ENCODE data around the gene STK11.

STK11 gene

GRCh38 chr19:1255186-1256161, 49.9 kb downstream of the STK11 start:
- no peak overlapping the region for H2BK120ac ChIP-seq (ENCODE audit: low read depth, low read length)
- DNase-seq (ENCODE audit: low spot score), result no peak
- H3K36me3 ChIP-seq (replicated peaks in 1 of 2; ENCODE audit: control insufficient read depth in 2 of 2, insufficient read depth in 2 of 2, low read length in 2 of 2), result peaks cover 52 to 82% of the 10 kb centered on the region in 2 donors
- H3K4ac ChIP-seq (ENCODE audit: low read length), result no peak overlapping the region
- no peak overlapping the region for H3K18ac ChIP-seq (ENCODE audit: low read length)
- H3K4me1 ChIP-seq (ENCODE audit: control insufficient read depth in 2 of 2, insufficient read depth in 1 of 2, low read depth in 1 of 2, low read length in 2 of 2), result peaks cover 21 to 47% of the 10 kb centered on the region in 2 donors
- H2BK5ac ChIP-seq (ENCODE audit: low read length), result no peak overlapping the region
- H2AFZ ChIP-seq (ENCODE audit: low read length), result no peak overlapping the region
- H3K27ac ChIP-seq (replicated peaks; ENCODE audit: low read length), result peak overlapping the region; percentile 54
- H3K9ac ChIP-seq (ENCODE audit: low read depth, low read length, poor library complexity), result peak overlapping the region; percentile 61
- H2AK5ac ChIP-seq (ENCODE audit: low read depth, low read length), result peak overlapping the region; percentile 19
- no CpG with 5 or more reads among the region's 52 CpGs for WGBS, 2 donors (ENCODE audit: extremely low coverage in 2 of 2, insufficient read length in 2 of 2, insufficient replicate concordance in 1 of 2)
- no peak overlapping the region for H3K14ac ChIP-seq (ENCODE audit: low read length)
- no peak overlapping the region for H2BK15ac ChIP-seq (ENCODE audit: low read length)
- no peak overlapping the region for H3K4me3 ChIP-seq (ENCODE audit: low read length in 2 of 2)
- H3K4me2 ChIP-seq (ENCODE audit: insufficient read depth, low read length, poor library complexity, severe bottlenecking), result no peak overlapping the region
- peaks cover 33% of the 10 kb centered on the region for H3K79me1 ChIP-seq (ENCODE audit: low read depth, low read length)
- H3K27me3 ChIP-seq (ENCODE audit: control insufficient read depth in 3 of 3, insufficient read depth in 3 of 3, low read depth in 1 of 3, low read length in 3 of 3), result no peaks in the 10 kb centered on the region
- no peak overlapping the region for H2BK12ac ChIP-seq (ENCODE audit: low read length)
- H4K91ac ChIP-seq (ENCODE audit: low read depth, low read length, poor library complexity), result no peak overlapping the region
- peak overlapping the region; percentile 23 for H4K8ac ChIP-seq (ENCODE audit: low read depth, low read length)
- H3K9me3 ChIP-seq (replicated peaks in 1 of 2; ENCODE audit: control insufficient read depth in 2 of 2, insufficient read depth in 1 of 2, low read depth in 1 of 2, low read length in 2 of 2), result no peaks in the 10 kb centered on the region
- peak overlapping the region; percentile 91 for H3K23ac ChIP-seq (ENCODE audit: low read depth, low read length, poor library complexity)

- no peak overlapping the region for H3K14ac ChIP-seq (ENCODE audit: low read length)
- H2BK120ac ChIP-seq (ENCODE audit: low read depth, low read length), result no peak overlapping the region
- H3K18ac ChIP-seq (ENCODE audit: low read length), result no peak overlapping the region
- H3K79me1 ChIP-seq (ENCODE audit: low read depth, low read length), result peaks cover 34% of the 10 kb centered on the region
- no peak overlapping the region for H2AK5ac ChIP-seq (ENCODE audit: low read depth, low read length)
- no peak overlapping the region for H2BK15ac ChIP-seq (ENCODE audit: low read length)
- H4K8ac ChIP-seq (ENCODE audit: low read depth, low read length), result no peak overlapping the region
- no CpG with 5 or more reads among the region's 46 CpGs for WGBS, 2 donors (ENCODE audit: extremely low coverage in 2 of 2, insufficient read length in 2 of 2, insufficient replicate concordance in 1 of 2)
- H3K27me3 ChIP-seq (ENCODE audit: control insufficient read depth in 3 of 3, insufficient read depth in 3 of 3, low read depth in 1 of 3, low read length in 3 of 3), result no peaks in the 10 kb centered on the region
- no peaks in the 10 kb centered on the region for H3K9me3 ChIP-seq (replicated peaks in 1 of 2; ENCODE audit: control insufficient read depth in 2 of 2, insufficient read depth in 1 of 2, low read depth in 1 of 2, low read length in 2 of 2)
- peak overlapping the region; percentile 91 for H3K23ac ChIP-seq (ENCODE audit: low read depth, low read length, poor library complexity)
- H2BK12ac ChIP-seq (ENCODE audit: low read length), result no peak overlapping the region
- peaks cover 26 to 50% of the 10 kb centered on the region in 2 donors for H3K4me1 ChIP-seq (ENCODE audit: control insufficient read depth in 2 of 2, insufficient read depth in 1 of 2, low read depth in 1 of 2, low read length in 2 of 2)
- H2BK5ac ChIP-seq (ENCODE audit: low read length), result no peak overlapping the region
- no peak overlapping the region for H4K91ac ChIP-seq (ENCODE audit: low read depth, low read length, poor library complexity)
- no peak overlapping the region for H2AFZ ChIP-seq (ENCODE audit: low read length)
- H3K4me2 ChIP-seq (ENCODE audit: insufficient read depth, low read length, poor library complexity, severe bottlenecking), result no peak overlapping the region
- H3K27ac ChIP-seq (replicated peaks; ENCODE audit: low read length), result peak overlapping the region; percentile 56
- no peak overlapping the region for H3K4ac ChIP-seq (ENCODE audit: low read length)
- no peak overlapping the region for H3K9ac ChIP-seq (ENCODE audit: low read depth, low read length, poor library complexity)
- no peak overlapping the region for H3K4me3 ChIP-seq (ENCODE audit: low read length in 2 of 2)
- H3K36me3 ChIP-seq (replicated peaks in 1 of 2; ENCODE audit: control insufficient read depth in 2 of 2, insufficient read depth in 2 of 2, low read length in 2 of 2), result peaks cover 45 to 74% of the 10 kb centered on the region in 2 donors
- DNase-seq (ENCODE audit: low spot score), result no peak
Measured at GRCh38 chr19:1256646-1257474, 51.3 kb downstream of the STK11 start.

- Histone ChIP-seq H3K27me3 (ENCODE audit: control insufficient read depth in 3 of 3, insufficient read depth in 3 of 3, low read depth in 1 of 3, low read length in 3 of 3) (no peaks in the 10 kb centered on the region), H3K9ac (ENCODE audit: low read depth, low read length, poor library complexity) (no peak overlapping the region), H2BK5ac (ENCODE audit: low read length) (no peak overlapping the region), H3K18ac (ENCODE audit: low read length) (no peak overlapping the region), H2AK5ac (ENCODE audit: low read depth, low read length) (no peak overlapping the region), H3K14ac (ENCODE audit: low read length) (no peak overlapping the region), H2BK120ac (ENCODE audit: low read depth, low read length) (no peak overlapping the region), H2AFZ (ENCODE audit: low read length) (no peak overlapping the region), H3K4me3 (ENCODE audit: low read length in 2 of 2) (no peak overlapping the region), H3K36me3 (replicated peaks in 1 of 2; ENCODE audit: control insufficient read depth in 2 of 2, insufficient read depth in 2 of 2, low read length in 2 of 2) (peaks cover 42 to 68% of the 10 kb centered on the region in 2 donors), H3K4me2 (ENCODE audit: insufficient read depth, low read length, poor library complexity, severe bottlenecking) (no peak overlapping the region), H2BK12ac (ENCODE audit: low read length) (no peak overlapping the region), H3K4me1 (ENCODE audit: control insufficient read depth in 2 of 2, insufficient read depth in 1 of 2, low read depth in 1 of 2, low read length in 2 of 2) (peaks cover 31 to 51% of the 10 kb centered on the region in 2 donors), H4K8ac (ENCODE audit: low read depth, low read length) (no peak overlapping the region), H3K9me3 (replicated peaks in 1 of 2; ENCODE audit: control insufficient read depth in 2 of 2, insufficient read depth in 1 of 2, low read depth in 1 of 2, low read length in 2 of 2) (no peaks in the 10 kb centered on the region), H3K79me1 (ENCODE audit: low read depth, low read length) (peaks cover 36% of the 10 kb centered on the region), H3K27ac (replicated peaks; ENCODE audit: low read length) (peak overlapping the region; percentile 56), H3K4ac (ENCODE audit: low read length) (no peak overlapping the region), H3K23ac (ENCODE audit: low read depth, low read length, poor library complexity) (no peak overlapping the region), H2BK15ac (ENCODE audit: low read length) (no peak overlapping the region), H4K91ac (ENCODE audit: low read depth, low read length, poor library complexity) (no peak overlapping the region)
- WGBS, 2 donors (ENCODE audit: extremely low coverage in 2 of 2, insufficient read length in 2 of 2, insufficient replicate concordance in 1 of 2), result no CpG with 5 or more reads among the region's 23 CpGs
- DNase-seq (ENCODE audit: low spot score), result no peak
Measured at GRCh38 chr19:1257475-1258162, 52.0 kb downstream of the STK11 start.

All from neuronal stem cell (in vitro differentiated cells).